HG03378 (cell line): Measurements from ENCODE around the gene ARHGEF2.

Experiments used
- ATAC-seq: cut with Tn5 transposase; IDR thresholded peaks from one replicate; pipeline ENCODE4 v1.9.1; 2021; ENCODE audit warnings: mild to moderate bottlenecking, moderate library complexity; ENCODE audit not compliant: unreplicated experiment

Gene ARHGEF2

DNA sequence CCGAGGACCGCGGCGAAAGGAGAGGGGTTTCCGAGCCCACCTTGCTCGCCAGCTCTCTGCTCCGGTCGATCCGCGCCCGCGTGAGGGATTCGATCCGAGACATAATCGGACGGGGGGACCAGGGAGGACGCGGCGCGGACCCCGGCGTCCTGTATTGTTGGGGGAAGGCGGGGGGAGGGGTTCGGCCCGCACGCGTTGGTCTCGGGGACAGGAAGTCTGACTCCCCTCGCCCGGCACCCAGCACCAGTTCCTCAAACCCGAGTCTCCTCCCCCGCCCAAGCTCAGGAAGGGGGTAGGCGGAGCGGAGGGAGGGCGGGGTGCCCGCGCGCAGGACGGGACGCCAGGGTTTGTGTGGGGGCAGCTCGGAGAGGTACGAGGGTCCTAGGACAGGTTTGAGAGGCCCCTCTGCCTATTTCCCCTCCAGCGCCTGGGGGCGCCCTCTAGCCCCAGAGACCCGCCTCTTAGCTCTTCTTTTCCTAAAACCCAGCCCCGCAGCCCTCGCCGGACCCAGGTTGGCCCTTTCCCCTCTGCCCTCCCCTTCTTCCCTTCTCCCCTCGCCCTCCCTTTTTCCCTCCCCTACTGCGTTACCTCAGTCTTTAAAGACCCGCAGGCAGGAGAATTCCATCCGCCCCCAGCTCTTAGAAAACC is at the start of gene ARHGEF2:
Gene ARHGEF2, minus strand, starts transcription at position 223 of the 648 bp plus-strand sequence. Its CDS starts 120 bp downstream, at position 103.
- no peak for ATAC-seq

DNA sequence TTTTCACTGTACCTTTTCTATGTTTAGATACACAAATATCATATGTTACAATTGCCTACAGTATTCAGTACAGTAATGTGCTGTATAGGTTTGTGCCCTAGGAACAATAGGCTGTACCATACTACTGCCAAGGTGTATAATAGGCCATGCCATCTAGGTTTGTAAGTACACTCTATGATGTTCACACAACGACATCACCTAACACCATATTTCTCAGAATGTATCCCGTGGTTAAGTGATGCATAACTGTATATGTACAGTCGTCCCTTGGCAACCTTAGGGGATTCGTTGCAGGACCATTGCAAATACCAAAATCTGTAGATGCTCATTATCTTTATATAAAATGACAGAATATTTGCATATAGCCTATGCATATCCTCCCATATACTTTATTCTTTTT is 48.2 kb upstream of the ARHGEF2 start:
- ATAC-seq: no peak

DNA sequence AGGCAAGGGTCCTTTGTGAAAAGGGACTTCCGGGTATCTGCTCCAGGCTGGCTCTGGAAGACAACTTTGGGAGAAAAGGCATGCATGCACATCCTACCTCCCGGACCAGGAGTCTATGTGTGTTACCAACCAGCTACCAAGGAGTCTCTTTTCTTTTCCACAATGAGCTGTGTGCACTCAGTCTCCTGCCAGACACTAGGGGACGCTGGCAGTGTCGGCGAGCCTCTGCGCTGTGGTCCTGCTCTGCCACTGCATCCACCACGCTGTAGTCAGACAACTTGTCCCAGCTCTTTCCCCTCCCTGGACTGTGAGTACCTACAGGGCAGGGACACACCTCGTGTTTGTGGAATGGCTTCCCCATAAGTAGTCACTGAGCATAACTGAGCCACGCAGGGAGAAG is 47.5 kb upstream of the ARHGEF2 start:
- ATAC-seq: no peak

DNA sequence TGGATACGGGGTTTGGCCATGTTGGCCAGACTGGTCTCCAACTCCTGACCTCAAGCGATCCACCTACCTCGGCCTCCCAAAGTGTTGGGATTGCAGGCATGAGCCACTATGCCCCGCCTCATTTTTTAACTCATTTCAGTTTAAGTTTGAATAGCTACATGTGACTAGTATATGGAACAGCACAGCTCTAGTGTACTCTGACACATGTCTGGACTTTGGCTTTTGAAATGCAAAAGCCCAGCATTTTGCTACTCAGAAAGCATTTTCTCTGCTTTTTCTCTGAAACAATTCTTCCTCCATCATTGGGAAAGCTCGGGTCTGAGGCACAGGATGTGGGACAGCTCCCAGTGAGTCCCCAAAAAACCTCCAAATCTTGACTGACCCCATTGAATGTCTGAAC is 46.5 kb upstream of the ARHGEF2 start:
- no peak for ATAC-seq

DNA sequence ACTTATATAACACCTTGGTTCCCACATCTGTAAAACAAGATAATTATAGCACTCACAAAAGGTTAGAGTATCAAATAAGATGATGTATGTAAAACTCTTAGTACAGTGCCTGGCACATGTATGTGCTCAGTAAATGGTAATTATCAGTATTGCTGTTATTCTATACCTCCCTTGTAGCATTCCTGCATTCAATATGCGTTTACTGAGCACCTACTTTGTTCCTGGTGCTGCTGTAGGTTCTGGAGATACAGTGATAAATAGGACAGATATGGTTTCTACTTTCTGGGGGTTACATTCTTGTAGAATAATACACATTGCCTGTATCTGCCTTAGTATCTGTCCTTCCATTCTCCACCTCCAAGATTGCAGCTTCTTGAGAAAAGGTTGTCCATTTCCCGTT is 43.6 kb upstream of the ARHGEF2 start:
- no peak for ATAC-seq

DNA sequence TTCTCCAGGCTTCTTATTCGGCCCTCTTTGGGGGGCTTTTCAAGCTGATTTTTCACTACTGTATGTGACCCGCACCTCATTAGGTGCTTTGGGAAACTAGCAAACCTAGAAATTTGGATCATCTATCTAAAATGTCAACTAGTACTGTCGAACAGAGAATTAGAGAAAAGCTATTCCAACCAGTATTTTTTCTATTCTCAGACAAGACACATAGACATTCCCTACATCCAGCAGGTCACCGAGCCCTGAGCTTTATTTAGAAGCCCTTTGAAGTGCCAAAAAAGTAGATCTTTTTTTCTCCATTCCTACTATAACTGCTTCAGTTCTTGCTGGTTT is 42.7 kb upstream of the ARHGEF2 start:
- no peak for ATAC-seq

DNA sequence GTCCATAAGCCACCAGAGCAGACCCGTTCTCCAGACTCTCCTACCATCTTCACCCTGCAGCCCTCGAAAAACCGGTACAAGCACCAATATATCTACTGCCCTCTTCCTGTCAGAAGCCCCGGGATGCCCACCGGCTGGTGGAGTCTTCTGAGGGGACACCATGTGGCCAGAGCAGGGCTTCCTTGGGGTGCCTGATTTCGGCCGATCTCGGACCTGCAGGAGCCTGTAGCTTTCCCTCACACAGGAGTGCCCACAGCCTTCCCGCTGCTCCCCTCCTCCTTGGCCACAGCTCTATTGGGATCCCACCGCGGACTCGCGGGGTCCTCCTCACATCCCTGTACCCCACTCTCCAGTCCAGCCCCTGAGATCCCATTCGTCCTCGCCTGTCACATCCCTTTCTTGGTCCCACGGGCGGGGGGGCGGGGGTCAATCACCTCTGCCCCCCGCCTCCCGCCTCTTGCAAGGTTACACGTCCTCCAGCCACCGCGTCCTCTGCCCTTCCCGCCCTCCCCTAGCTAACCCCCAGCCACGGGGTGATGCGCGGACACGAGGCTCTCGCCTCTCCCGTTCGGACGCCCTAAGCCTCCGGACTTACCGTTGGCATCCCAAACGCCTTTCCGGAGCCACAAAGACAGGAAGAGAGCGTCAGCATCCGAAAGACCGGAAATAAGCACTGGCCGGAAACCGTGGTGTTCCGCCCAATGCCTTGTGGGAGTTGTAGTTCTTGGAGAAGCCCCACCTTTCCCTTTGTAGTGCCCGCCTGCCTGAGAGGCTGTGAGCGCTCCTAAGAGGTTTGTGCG is 42.1 kb upstream of the ARHGEF2 start, which contains the start of gene SSR2:
Gene SSR2, minus strand, starts transcription at position 659 of the 800 bp plus-strand sequence. CDS start 784 bp downstream, outside the sequence.
- peak; percentile 93 for ATAC-seq

DNA sequence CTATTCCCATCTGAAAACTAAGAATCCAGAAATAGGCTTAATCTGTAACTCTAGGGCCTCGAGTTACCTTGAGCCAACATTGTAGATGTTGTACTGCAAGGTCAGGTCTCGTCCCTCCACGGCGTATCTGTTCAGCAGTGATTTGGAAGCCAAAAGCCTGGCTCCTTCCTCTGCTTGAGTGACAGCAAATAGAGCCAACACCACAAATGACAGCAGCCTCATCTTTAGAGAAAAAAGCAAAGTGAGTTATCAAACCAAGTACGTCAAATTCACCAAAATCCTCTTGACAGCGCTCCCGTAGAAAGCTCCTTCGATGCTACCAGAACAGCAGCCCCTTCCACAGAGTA is 41.6 kb upstream of the ARHGEF2 start:
- ATAC-seq: no peak

DNA sequence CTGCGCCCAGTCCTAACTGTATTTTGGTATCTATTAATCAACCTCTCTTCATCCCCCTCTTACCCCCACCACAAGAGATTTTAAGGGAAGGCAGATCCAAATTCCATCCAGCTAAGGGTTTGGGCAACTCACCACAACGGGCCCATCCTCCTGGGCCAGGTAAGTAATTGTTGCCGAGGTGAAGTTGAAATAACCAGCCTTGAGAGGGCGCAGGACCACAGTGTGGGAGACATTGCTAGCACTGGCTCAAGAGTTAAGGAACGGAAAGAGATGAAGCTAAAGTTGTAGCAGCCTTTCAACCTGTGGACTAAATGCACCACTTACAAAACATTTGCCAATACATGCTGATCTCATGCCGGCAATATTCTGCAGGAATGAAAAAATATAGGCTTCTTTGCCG is 36.5 kb upstream of the ARHGEF2 start:
- ATAC-seq: no peak

DNA sequence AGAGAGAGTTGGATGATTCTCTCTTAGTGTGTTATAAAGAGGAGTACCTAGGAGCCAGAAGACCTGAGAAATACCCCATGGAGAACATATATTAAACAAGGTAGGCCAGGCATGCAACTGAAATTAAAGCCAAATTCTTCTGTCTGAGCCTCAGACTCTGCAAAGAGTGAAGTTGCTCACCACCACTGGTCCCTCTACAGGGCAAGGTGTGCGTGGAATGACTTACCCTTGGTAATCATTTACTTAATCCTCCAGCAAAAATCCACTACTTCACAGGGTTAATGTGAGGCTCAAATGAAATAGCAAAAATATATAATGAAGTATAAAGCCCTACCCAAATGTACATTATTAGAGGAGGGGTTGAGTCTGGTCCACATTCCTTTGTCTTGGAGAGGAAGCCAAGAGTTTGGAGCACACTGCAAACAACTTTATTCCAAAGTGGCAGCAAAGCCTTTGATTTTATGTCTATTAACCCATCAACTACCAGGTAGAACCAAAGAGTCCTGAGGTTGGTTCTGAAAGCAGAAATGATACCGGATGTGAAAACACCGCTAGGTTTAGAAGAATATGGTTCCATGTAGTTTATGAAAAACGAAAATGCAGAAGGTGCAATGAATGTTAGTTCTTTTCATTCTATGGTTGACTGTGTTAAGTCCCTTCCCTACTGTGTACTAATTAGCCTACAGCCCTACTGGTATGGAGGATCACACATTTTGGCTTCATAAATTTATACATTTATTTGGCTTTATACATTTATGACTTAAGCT is 33.9 kb upstream of the ARHGEF2 start:
- ATAC-seq: peak; percentile 69

DNA sequence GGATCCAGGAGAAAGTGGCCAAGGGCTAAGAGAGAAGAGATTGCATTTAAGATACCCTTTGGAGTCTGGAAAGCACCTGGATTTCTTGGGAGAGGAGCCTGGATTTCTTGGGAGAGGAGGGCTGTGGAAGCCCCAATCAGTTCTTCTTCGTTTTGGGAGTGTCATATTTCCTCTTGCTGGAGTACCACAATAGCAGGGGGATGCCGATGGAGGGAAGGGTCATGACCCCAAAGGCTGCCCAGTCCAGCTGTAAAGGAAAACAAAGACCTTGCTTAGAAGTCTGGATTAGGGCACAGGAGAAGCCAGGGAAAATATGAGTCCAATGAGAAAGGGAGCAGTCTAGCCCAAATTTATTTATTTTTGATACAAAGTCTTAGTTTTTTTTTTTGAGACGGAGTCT is 31.1 kb upstream of the ARHGEF2 start:
- ATAC-seq: no peak

DNA sequence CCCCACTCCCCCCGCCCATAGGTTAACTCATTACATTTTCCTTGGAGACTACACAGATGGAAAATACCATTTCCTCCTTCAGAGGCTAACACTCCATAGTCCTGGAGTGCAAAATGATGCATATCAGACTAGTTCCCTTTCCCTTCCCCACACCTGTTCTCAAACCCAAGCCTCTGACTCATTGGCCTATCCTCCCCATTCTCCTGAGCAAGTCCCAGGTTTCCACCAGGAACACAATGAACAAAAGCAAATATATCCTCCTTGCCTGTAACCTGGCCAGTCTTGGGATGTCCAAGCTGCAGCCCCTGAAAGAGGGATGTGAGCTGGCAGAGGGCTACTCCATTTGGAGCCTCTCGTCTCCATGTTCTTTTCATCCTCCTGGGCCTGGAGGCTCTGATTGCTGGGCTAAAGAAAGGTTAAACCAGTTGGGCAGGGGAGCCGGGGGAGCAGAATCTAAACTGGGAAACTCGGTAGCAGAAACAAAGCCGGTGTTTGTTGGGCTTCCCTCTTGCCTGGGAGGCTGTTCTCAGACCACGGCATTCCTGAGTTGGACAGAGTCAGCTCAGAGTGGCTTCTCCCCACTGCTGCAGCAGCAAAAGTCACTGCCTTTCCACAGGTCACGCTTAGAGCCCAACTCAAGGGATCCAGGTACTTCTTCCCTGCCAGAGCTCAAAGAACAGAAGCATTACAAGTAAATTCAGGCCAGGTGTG is 28.5 kb upstream of the ARHGEF2 start:
- no peak for ATAC-seq

DNA sequence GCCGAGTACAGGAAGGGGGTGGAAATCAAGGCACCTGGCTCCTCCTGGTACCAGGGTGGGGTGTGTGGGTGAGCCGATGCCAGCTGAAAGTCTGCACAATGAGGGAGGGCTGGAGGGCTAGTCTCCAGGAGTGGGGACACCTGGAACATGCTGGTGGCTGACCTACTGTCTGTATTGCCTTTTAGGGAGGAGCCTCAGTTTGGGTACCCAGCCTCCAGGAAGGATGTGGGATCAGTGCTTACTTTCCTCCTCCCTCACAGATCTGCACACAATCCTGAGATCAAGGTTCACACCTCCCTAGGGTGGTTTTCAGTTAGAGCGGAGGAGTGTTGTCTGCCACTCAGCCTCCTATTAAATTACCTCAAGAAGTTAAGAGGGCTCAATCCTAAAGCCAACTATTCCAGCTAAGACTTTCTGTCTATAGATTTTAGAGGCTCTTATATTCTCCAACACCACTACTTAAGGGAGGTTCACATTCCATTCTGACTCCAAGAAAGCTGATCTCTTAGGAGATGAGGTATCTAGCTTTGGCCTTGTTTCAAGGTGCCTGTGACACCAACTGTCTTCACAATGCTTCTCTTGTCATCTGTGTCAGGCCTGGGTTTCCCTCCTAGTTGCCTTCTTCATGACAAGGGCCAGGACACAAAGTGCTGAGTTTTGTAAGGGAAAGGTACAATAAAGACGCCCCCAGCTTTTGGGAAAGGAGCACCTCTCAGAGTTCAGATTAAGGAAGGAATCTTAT is 26.7 kb upstream of the ARHGEF2 start:
- no peak for ATAC-seq

DNA sequence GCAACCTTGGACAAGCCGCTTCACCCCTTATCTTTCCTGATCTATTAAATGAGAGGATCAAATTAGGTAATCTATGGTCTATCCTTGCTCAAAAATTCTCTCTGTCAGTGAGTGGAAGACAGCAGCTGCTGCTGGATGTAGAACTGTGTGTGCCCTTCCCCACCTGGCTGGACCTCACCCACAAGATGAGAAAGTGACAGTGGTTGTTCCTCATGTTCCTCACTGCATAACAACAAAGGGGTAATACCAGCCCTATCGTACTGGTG is 25.5 kb upstream of the ARHGEF2 start:
- no peak for ATAC-seq

DNA sequence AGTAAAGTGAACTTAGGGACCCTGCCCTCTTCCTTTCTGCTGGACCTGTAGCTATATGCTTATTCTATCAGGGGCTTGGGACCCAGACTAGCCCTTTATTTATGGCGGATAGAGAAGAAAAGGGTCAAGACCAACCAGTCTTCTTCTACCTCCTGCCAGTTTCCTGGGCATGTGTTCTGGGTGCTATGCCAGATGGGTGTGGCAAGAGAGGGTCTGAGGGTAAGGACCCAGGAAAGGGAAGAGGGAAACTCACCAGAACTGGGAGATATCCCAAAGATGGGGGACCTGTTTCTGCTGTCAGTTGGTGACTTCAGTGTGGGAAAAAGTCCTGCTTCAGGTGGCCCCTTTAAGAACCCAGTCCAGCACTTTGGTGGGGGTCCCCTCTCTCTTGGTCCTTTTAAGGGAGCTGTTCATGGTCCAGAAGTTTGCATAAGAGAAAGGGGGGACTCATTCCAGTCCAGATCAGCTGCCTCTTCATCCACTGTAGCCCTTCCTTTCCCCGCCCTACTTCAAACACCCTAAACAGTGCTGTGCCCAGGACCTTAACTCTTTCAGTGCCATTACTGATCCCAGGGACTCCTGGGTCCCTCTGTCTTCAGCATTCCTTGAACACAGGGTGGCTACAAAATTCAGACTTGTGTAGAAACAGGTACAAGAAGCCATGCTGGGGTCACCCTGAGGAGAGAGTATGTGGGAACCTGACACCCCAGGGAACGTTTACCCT is 24.0 kb upstream of the ARHGEF2 start:
- no peak for ATAC-seq

DNA sequence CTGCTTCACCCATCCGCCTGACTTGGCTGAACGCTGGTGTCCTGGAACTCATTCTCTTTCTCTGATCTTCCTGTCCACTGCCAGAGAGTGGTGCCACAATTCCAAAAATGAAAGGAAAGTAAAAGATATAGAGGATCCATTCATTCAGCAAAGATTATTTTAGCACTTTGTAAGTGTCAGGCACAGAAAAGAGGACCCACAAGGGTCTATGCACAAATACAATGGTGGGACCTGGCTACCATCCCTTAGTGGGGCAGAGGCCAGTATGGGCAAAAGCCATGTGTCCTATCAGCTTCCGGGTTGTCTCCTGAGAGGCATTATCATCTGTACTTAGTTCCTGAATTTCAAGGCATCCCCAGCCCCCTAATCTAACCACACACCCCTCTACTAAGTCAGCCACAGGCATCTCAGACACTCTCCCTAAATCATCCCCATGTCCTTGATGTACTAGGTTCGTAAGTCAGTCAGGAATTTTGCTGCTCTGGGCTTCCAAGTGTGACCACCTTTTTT is 23.4 kb upstream of the ARHGEF2 start:
- ATAC-seq: no peak

DNA sequence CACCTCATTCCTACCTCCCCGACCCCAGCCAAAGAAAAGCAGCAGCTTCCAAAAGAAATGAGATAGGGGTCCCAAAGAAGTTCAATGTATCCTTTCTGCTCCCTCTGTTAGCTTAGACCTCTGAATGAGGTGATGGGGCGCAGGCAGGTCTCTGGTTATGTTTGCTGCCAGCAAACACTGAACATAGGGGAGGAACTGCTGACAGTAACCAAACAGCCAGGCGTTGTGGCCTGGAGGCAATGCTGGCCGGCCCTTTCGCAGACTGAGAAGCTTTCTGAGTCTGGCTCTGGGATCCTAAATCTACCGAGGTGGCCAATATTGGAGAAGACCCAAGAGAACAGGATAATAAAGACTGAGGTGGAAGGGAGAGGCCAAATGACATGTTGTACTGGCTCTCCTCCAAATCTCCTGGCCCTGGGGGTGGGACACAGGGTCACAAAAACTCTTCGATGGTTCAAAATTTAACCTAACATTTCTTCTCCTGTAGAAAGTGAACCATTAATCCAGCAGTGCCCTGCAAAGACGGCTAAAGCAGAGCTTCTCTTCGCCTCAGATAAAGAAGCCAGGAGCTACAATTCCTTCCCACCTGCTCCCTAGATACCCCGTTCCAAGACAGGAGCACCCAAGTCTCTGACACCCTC is 22.8 kb upstream of the ARHGEF2 start:
- ATAC-seq: no peak

DNA sequence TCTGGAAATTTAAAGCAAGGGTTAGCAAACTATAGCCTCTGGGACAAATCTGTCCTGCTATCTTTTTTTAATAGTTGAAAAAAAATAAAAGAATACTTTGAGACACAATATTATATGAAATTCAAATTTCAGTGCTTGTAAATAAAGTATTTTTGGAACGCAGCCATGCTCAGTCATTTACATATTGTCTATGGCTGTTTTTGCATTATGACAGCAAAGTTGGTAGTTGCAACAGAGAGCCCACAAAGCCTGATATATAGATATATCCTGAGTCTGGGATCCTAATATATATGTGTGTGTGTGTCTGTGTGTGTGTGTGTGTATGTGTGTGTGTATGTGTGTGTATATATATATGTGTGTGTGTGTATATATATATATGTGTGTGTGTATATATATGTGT is 21.6 kb upstream of the ARHGEF2 start:
- no peak for ATAC-seq

DNA sequence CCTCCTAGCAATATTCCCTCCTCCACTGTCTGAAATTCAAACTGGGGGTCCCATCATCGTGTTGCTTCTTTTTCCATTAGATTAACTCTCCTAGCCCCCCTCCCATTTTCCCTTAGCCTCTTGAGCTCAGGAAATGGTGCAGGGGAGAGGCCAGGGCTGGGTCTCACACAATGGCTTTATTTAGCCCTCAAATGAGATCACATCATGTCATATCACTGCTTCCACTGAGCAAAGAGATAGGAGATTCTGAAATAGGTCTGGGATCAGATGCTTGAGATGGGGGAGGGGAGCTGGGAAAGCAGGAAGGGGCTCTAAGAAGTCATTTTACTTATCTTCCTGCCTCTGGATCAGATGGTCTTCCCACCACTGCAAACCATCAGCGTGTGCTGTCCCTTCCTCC is 17.8 kb upstream of the ARHGEF2 start:
- no peak for ATAC-seq

DNA sequence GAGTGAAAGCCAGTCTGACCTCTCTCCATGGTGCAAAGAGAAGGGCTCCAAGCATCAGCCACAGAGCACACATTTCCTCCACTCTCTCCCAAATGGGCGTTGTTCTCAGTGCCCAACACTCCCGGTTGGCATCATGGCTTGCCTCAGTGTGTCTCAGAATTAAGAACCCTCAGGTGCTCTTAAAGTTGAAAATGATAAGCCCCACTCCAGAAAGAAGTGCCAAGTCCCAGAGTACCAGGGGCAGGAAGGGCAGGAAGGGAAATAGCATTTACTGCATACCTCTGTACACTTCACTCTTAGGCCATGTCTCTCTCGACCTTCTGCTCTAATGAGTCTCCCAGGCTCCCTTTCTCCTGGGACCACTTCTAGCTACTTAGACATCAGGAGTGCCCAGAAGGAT is 15.2 kb upstream of the ARHGEF2 start:
- no peak for ATAC-seq
